ENCODE measurements around the gene ARID3C.
"Not testable (repeated sequence)": the region's sequence is repeated elsewhere in the genome, so short reads cannot be mapped to it uniquely, and the experiment has no call there.

Gene ARID3C

DNA sequence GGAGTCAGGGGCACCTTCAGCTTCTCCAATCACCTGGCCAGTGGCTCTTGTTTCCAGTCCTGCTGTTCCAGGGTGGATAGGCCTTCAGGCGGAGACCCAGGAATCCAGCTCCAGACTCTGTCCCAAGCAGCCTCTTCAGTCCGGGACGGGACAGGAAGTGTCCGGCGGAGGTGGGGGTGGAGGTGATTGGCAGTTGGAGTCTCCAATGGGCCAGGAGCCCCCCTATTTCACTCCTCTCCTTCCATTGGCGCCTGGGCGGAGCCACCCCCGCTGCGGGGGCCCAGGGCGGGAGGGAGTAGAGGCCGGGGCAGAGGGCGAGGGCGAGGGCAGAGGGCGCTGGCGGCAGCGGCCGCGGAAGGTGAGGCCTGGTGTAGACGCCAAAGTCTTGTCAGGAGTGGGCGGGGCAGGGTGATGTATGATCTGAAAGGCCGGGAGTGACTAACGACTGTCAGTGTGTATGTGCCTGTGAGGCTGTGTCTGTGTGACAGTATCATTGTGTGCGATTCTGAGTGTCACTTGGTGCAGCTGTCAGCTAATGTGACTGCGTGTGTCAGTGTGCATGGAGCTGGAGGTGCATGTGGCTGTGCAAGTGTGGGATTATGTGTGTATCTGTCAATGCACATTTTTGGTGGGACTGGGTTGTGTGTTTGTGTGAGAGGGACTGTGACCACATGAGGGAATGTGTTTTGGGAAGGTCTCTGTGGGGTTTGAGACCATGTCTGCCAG, 23.2 kb upstream of the ARID3C start, which contains the start of gene IL11RA:
TSS of gene IL11RA (plus strand) at position 310 of the 726 bp plus-strand sequence. CDS start 3,033 bp downstream, outside the sequence.
- peak; percentile 54 for DNase-seq

DNA sequence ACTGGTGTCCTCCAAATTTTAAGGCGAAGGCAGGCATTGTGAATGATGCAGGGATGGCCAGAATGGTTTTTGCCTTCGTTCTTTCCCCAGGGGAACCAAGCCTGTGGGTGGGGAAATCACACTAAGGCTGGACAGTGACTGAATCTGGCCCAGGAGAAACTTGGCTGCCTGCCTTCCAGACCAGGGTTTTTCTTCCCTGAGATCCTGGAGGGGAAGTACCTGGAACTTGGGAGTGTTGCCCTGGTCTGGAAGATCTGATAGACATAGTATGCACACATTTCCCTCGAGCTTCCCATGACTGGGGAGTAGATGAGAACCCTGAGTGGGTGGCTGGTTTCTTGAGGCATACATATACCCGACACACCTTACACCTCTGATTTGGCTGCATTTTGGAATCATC, 22.5 kb upstream of the ARID3C start:
- no peak for DNase-seq

- no peak for DNase-seq
Measured at GRCh38 chr9:34650816-34651215, 21.9 kb upstream of the ARID3C start.

- DNase-seq = no peak
Measured at GRCh38 chr9:34648673-34649072, 19.8 kb upstream of the ARID3C start.

- no peak for DNase-seq
Measured at GRCh38 chr9:34647651-34648050, 18.8 kb upstream of the ARID3C start.

GRCh38 chr9:34647084-34647403, 18.2 kb upstream of the ARID3C start:
- no peak for DNase-seq

DNA sequence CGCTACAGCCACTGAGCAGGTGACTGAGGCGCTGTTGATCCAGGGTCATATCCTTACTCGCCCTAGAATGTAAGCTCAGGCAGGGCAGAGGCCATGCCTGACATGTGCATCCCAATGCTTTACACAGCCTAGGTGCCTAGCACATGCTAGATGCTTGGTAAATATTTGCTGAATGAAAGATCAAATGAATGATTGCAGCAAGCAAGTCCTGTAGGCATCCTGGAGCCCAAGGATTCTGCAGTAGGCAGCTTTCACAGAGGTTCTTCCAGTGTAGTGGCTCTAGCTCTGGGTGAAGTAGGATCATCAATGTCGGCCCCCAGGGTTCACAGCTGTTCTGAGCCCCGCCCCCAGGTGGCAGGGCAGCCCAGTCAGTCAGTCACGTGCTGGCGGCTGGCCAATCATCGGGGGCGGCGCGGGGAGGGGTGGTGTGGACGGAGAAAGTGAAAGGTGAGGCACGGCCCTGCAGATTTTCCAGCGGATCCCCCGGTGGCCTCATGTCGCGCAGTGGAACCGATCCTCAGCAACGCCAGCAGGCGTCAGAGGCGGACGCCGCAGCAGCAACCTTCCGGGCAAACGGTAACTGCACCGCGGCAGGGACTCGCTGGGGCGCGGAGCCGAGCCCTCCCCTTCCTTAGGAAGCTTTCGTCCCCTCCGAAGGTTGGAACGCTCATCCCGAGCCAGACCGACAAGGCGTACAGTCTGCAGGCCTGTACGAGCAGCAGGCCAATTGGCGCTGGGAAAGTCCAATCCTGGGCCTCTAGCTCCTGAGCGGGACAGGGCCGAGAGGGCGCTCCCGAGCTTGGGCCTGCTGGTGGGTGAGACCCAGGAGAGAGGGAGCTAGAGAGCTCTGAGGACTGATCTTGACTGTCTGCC, 17.6 kb upstream of the ARID3C start, which contains the start of gene GALT:
TSS of gene GALT (plus strand) at position 465 of the 873 bp plus-strand sequence. CDS start at position 495, 30 bp downstream.
- peak; percentile 77 for DNase-seq

GRCh38 chr9:34644766-34645314, 16.0 kb upstream of the ARID3C start:
- no peak for DNase-seq

- no peak for DNase-seq
Measured at GRCh38 chr9:34642679-34643078, 13.8 kb upstream of the ARID3C start.

DNA sequence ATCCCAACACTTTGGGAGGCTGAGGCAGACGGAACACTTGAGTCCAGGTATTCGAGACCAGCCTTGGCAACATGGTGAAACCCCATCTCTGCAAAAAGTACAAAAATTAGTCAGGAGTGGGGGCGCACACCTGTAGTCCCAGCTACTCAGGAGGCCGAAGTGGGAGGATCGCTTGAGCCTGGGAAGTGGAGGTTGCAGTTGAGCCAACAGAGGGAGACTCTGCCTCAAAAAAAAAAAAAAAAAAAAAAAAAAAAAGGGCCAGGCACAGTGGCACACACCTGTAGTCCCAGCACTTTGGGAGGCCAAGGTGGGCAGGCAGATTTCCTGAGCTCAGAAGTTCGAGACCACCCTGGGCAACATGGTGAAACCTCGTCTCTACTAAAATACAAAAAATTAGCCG, 10.5 kb upstream of the ARID3C start:
- DNase-seq = not testable (repeated sequence)

GRCh38 chr9:34638138-34638445, 9.2 kb upstream of the ARID3C start:
- DNase-seq = no peak

DNA sequence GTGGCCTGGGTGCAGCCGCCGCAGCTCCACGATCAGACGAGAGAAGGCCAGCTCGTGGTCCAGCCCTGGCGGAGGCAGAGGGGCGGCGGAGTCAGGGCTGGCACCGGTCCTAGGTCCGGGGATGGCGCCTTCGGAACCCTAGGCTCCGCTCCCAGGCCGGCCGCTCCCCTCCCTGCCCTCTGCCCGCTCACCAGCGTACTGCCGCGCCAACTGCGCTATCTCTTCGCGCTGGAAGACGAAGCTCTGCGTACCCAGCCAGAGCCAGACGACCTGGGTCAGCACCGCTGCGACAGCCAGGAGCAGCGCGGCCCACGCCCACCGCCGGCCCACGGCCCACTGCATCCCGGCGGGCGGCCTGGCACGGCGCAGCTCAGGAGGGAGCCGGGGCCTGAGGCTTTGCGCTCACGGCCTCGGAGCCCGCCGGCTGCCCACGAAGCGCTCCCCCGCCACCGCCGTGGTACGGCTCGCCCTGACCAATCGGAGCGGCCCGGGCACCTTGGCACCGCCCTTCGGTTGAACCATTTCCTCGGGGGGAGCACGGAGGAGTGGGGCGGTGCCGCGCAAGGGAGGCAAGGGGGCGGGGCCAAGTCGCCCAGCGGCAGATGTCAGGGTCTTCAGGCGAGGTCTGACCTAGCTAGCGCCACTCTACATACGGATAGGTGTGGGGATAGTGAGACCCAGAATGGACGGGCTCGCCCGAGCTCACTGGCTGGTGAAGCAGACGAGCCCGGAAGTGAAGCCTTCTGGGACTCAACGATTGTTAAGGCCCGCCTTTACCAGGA, 8.7 kb upstream of the ARID3C start, which contains the start of gene SIGMAR1:
TSS of gene SIGMAR1 (minus strand) at position 432 of the 782 bp plus-strand sequence. CDS start at position 342, 90 bp downstream.
- peak; percentile 65 for DNase-seq

DNA sequence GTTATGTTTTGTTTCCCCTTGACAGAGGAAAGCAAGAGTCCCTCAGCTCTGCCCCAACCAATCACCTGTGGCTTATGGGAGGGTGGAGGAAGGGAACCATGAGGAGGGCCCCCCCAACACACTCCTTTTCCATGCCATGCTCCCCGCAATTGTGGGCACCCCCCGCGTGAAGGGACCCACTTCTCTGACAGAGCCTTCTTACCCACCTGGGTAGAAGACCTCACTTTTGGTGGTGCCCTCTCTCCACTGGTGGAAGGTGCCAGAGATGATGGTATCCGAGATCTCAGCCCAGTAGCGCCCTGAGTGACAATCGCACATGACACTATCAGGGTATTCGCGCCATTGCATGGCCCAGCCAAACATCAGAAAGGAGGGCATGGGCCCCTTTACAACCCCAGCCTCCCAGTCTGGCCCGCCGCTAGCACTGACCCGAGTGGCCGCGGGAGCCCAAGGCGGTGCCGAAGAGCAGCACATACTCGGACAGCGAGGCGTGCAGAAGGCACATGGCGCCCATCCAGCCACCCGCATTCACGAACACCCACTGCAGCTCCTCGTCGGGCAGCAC, 8.0 kb upstream of the ARID3C start:
- no peak for DNase-seq

DNA sequence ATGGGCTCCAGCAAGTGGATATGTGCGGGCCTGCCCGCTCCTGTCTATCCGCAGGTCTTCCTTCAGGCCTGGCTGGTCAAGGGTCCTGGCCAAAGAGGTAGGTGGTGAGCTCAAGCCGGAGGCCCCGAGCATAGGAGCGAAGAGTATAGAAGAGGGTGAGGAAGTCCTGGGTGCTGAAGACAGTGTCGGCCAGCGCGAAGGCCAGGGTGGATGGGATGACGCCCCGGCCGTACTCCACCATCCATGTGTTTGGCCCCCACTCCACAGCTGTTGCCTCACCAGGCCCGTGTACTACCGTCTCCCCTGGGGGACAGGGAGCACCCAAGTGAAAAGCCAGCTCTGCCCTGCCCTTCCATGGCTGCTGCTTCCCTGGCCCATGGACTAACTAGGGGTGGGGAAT, 6.7 kb upstream of the ARID3C start:
- no peak for DNase-seq

- DNase-seq = no peak
Measured at GRCh38 chr9:34634551-34635248, 5.8 kb upstream of the ARID3C start.

- DNase-seq = no peak
Measured at GRCh38 chr9:34633851-34634550, 5.1 kb upstream of the ARID3C start.

DNA sequence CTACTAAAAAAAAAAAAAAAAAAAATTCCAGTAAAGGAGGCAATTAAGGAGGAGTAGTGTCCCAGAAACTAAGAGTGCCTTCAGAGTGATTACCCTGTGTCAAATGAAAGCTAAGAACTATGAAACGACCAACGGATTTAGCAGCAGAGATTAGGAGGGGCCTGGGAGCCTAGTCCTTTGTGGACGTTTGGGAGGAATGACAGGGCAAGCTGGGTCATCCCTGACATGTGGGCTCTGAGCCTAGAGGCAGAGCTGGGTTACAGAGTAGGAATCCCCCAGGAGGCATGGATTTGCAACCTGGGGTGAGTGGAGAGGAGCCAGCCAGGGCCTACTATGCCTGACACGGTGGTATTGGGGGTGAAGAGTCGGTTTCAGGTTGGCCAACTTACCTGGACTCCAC, 4.3 kb upstream of the ARID3C start:
- no peak for DNase-seq

DNA sequence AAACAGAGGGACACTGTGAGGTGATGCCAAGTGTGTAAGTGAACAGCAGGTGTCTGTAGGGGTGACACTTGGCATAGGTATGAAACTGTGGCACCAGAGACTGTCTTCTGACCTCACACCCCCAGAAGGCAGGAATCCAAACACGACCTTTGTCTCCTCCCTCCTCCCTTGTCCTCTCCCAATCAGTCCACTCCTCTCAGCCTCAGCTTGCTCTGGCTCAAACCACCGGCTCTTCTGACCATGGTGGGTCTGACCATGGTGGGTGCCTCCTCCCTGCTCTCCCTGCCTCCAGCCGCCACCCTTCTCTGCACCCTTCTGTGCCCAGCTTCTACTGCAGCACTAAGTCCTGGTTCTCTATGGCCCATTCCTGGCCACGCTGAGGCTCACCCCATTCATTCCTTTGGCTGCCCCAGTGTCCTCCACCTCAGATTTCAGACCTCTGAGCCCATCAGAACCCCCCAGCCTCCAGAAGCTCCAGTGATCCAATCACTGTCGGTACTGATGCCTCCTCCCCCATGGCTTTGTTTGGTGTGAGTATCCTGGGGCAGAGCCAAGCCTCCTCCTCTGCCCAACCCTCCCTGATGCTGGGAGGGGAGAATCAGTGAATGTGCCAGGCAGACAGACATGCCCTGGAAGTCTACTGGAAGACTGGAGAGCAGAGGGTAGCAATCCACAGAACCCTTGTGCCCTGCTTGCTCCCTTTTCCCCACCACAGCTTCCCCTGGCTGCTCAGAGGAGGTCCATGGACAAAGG, 1.7 kb upstream of the ARID3C start:
- no peak for DNase-seq

- DNase-seq = no peak
Measured at GRCh38 chr9:34629491-34629808, 584 bp upstream of the ARID3C start.

Measured in T1000 (cell line).